ENCODE measurements around the gene AMOTL1.

The AMOTL1 gene

GRCh38 chr11:94747601-94748041, 20.5 kb upstream of the AMOTL1 start:
- H3K27me3 ChIP-seq, result no peaks in the 10 kb centered on the region
- no peak for TF ChIP-seq CTCF (IDR thresholded peaks at IDR 0.05; ENCODE audit: low read depth, low read length)
- no peak overlapping the region for H3K4me3 ChIP-seq (ENCODE audit: low read depth, low read length)
- no peaks in the 10 kb centered on the region for H3K9me3 ChIP-seq
- no peak for DNase-seq
- no peaks in the 10 kb centered on the region for H3K36me3 ChIP-seq
- H3K4me1 ChIP-seq, result no peaks in the 10 kb centered on the region

DNA sequence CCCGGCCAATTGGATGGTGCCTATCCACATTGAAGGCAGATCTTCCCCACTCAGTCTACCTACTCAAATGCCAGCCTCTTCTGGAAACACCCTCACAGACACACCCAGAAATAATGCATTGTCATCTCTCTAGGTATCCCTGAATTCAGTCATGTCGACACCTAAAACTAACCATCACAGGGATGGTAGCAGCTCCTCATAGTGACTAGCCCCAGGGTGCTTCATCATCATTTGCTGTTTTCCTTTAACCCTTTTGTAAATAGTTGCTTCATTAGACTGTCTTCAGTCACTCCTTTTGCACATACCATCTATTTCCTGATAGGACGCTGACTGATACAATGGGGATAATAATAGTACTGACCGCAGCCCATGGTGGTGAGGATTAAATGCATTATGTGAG, 18.8 kb upstream of the AMOTL1 start:
- no peaks in the 10 kb centered on the region for H3K27me3 ChIP-seq
- no peak for DNase-seq
- TF ChIP-seq CTCF (IDR thresholded peaks at IDR 0.05; ENCODE audit: low read depth, low read length), result no peak
- H3K36me3 ChIP-seq, result no peaks in the 10 kb centered on the region
- H3K4me3 ChIP-seq (ENCODE audit: low read depth, low read length), result no peak overlapping the region
- no peaks in the 10 kb centered on the region for H3K9me3 ChIP-seq
- no peaks in the 10 kb centered on the region for H3K4me1 ChIP-seq

GRCh38 chr11:94750319-94751217, 17.6 kb upstream of the AMOTL1 start:
- Histone ChIP-seq H3K9me3 (no peaks in the 10 kb centered on the region), H3K36me3 (no peaks in the 10 kb centered on the region), H3K4me3 (ENCODE audit: low read depth, low read length) (no peak overlapping the region), H3K4me1 (no peaks in the 10 kb centered on the region), H3K27me3 (no peaks in the 10 kb centered on the region)
- TF ChIP-seq CTCF (IDR thresholded peaks at IDR 0.05; ENCODE audit: low read depth, low read length), result no peak
- DNase-seq, result no peak

GRCh38 chr11:94751218-94751609, 16.9 kb upstream of the AMOTL1 start:
- no peaks in the 10 kb centered on the region for H3K36me3 ChIP-seq
- H3K9me3 ChIP-seq, result no peaks in the 10 kb centered on the region
- no peak for DNase-seq
- no peak for TF ChIP-seq CTCF (IDR thresholded peaks at IDR 0.05; ENCODE audit: low read depth, low read length)
- H3K27me3 ChIP-seq, result no peaks in the 10 kb centered on the region
- no peaks in the 10 kb centered on the region for H3K4me1 ChIP-seq
- no peak overlapping the region for H3K4me3 ChIP-seq (ENCODE audit: low read depth, low read length)

GRCh38 chr11:94751786-94752185, 16.4 kb upstream of the AMOTL1 start:
- DNase-seq, result no peak
- Histone ChIP-seq H3K9me3 (no peaks in the 10 kb centered on the region), H3K4me3 (ENCODE audit: low read depth, low read length) (no peak overlapping the region), H3K36me3 (no peaks in the 10 kb centered on the region), H3K4me1 (no peaks in the 10 kb centered on the region), H3K27me3 (no peaks in the 10 kb centered on the region)
- TF ChIP-seq CTCF (IDR thresholded peaks at IDR 0.05; ENCODE audit: low read depth, low read length), result no peak

GRCh38 chr11:94753630-94754029, 14.5 kb upstream of the AMOTL1 start:
- no peaks in the 10 kb centered on the region for H3K4me1 ChIP-seq
- H3K36me3 ChIP-seq, result no peaks in the 10 kb centered on the region
- no peak overlapping the region for H3K4me3 ChIP-seq (ENCODE audit: low read depth, low read length)
- no peak for TF ChIP-seq CTCF (IDR thresholded peaks at IDR 0.05; ENCODE audit: low read depth, low read length)
- no peaks in the 10 kb centered on the region for H3K27me3 ChIP-seq
- no peak for DNase-seq
- no peaks in the 10 kb centered on the region for H3K9me3 ChIP-seq
